Putamen (tissue), 1 donor: Measurements from ENCODE around the gene MLEC.
A peak's percentile ranks its signal among the peaks of the same experiment; 100 is the strongest.
"Not testable (repeated sequence)": the region's sequence is repeated elsewhere in the genome, so short reads cannot be mapped to it uniquely, and the experiment has no call there.

Source experiments
- DNase-seq: peaks from one replicate; pipeline ENCODE4 v3.0.0-alpha.2; 2016; ENCODE audit warnings: low spot score

Gene MLEC

GRCh38 chr12:120720987-120721801 is 34.2 kb downstream of the MLEC start:
- DNase-seq: no peak

GRCh38 chr12:120721866-120722265 is 34.9 kb downstream of the MLEC start:
- no peak for DNase-seq

GRCh38 chr12:120722784-120723183 is 35.8 kb downstream of the MLEC start:
- no peak for DNase-seq

DNA sequence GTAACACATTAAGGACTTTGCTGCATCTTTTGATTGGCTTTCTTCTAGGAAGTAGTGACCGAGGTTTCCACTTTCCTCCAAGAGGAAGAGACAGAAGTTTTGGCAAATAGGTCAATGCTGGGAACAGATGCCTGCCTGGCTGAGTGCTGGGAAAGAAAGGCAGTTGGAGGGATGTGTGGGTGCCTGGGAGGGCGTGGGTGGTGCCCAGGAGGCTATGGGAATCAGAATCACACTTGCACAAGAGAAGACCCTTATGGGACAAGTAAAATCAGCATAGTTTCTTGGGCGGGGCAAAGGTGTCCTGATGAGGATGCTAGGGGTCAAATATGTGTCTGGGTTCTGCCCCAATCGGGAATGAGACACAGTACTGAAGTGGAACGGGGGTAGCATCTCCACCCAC is 37.8 kb downstream of the MLEC start:
- no peak for DNase-seq

DNA sequence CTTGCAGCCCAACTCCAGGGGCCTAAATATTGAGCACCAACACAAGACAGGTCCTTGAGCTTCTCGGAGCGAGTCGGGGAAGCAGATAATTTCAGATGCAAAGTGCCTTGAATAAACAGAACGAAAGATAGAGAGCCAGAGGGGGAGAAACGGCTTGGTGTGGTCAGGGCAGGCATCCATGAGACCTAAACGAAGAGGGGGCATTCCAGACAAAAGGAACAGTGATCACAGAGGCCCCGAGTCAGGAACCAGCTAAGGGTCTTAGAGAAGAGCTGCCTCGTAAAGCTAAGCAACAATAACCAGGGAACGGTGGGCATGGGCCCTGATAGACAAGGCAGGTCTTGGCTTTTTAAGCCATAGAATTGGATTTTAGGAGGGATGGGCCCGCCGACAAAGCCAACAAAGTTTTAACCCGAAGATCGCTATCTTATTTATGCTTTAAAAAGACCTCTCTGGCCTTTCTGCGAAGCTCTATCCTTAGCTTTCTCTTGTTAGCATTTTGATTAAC is 38.3 kb downstream of the MLEC start:
- DNase-seq: no peak

DNA sequence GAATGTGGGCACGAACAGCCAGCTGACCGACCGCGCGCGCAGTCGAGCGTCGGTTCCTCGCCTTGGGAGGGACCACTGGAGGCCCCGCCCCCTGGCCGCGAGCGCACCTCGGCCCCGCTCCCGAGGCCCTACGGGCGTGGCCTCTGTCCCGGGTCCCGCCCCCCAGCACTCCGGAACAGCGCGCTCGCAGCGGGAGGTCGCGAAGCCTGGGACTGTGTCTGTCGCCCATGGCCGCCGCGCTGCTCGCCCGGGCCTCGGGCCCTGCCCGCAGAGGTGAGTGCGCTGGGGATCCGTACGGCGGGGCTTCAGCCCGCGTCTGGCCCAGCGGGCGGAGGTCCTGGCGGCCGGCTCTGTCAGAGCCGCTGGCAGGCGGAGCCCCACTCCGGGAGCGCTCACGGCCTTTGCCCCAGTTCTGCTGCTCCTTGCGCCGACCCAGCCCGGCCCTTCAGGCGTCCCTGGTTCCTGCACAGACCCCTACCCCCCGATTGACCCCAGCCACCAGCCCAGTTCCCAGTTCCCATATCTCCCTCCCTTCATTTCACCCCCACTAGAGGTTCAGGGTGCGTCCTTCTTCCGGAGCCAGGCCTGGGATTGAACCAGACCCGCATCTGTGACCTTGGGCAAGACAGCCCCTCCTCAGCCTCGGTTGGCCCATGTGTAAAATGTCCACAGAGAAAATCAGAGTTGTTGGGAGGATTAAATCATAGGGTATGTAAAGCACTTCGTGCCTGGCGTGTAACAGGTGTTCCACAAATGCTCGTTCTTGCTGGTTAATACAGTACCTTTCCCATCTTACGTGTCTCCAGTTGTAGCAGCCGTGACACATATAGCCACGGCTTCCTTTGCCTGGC is 38.9 kb downstream of the MLEC start, which contains the start of gene ACADS:
ACADS (plus strand) TSS at position 168 of the 851 bp plus-strand sequence; CDS start at position 228, 60 bp downstream.
- peak; percentile 80 for DNase-seq

- no peak for DNase-seq
Observed at GRCh38 chr12:120726510-120726793, 39.5 kb downstream of the MLEC start.

- no peak for DNase-seq
Observed at GRCh38 chr12:120726961-120727360, 40.0 kb downstream of the MLEC start.

GRCh38 chr12:120732198-120732597 is 45.2 kb downstream of the MLEC start:
- DNase-seq: not testable (repeated sequence)

DNA sequence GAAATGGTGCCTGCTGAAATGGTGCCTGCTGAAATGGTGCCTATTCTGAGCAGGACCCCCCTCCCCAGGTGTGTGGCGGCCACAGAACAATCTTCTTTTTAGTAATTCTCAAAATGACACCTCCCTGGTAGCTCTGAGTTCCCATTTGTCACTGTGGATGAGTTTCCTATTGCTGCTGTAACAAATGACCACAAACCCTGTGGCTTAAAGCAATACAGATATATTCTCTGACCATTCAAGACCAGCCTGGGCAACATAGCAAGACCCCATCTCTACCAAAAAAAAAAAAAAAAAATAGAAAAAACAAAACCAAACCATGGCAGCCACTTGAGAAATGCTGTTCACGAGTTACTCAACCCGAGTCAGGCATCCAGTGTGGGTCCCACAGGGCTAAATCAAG is 46.6 kb downstream of the MLEC start:
- DNase-seq: no peak

DNA sequence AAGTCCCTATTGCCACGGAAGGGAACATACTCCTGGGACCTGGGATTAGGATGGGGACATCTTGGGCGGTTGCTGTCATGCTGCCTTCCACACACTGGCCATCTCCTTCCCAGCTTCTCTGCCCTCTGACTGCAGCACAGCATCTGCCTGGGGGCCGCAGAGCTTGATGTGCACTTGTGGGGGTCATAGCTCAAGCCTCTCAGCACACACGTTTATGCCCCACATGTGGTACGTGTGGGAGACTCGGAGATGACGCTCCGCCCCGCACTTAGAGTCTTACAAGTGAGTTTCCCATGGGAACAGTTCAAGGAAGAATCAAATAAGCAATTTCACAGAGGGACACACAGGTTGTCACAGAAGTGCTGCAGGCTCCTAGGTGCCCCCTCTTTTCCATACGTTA is 47.3 kb downstream of the MLEC start:
- no peak for DNase-seq

DNA sequence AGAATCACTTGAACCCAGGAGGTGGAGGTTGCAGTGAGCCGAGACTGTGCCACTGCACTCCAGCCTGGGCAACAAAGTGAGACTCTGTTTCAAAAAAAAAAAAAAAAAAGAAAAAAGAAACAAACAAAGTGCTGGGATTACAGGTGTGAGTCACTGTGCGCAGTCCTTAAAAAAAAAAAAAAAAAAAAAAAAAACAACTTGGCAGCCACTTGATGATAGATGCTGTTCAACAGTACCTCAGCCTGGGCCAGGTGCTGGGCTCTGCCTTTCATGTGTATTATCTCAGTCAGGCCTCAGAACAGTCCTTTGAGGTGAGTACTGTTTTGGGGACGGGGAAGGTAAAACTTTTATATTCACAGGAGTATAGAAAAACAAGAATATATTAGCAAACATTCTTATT is 48.2 kb downstream of the MLEC start:
- no peak for DNase-seq

- DNase-seq: no peak
Observed at GRCh38 chr12:120736404-120737331, 49.7 kb downstream of the MLEC start.

DNA sequence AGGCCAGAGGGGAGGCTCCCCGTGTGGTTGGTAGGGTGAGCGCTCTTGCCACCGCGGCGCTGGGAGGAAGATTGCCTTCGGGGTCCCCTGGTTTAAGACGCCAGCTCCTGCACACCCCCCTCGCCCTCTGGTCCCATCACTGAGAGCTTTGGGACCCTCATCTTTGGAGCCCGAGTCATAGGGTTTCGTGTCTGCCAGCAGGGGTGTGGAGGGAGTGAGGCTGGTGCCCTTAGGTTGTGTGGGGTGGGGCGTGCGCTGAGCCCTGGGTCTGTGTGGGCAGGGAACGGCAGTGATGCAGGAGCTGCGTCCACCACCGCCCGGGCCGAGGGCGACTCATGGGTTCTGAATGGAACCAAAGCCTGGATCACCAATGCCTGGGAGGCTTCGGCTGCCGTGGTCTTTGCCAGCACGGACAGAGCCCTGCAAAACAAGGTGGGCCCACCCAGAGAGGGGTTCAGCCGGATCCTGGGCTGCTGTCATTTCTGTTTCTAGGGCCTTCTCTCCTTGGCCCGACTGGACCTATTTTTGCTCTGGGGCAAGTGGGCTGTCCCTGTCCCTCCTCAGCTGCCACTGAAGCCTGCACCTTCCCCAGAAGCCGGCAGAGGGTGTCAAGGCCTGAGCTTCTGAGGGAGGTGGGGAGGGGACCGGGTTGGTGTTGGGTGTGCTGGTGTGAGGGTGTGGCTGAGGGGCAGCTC is 50.8 kb downstream of the MLEC start:
- DNase-seq: no peak

GRCh38 chr12:120738252-120739030 is 51.5 kb downstream of the MLEC start:
- DNase-seq: no peak

GRCh38 chr12:120739031-120739762 is 52.2 kb downstream of the MLEC start:
- no peak for DNase-seq

- no peak for DNase-seq
Observed at GRCh38 chr12:120739821-120740613, 53.1 kb downstream of the MLEC start.

DNA sequence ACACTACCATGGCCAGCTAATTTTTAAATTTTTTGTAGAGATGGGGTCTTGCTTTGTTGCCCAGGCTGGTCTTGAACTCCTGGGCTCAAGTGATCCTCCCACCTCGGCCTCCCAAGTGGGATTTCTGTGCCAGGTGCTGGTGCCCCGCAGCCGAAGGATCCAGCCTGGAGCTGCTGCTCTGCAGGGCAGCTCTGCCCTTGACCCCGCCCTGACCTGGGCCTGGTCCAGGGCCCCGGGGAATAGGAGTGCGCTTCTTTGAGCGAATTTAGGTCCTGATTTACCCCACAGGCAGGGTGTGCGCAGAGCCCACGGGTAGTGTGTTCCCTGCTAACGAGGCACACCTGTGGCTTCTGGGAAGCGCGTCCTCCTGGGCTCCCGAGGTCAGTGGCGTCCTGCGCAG is 53.9 kb downstream of the MLEC start:
- DNase-seq: no peak
